HTERT RPE-1 (cell line): ENCODE results near the gene NUF2.
"Not testable (repeated sequence)": the region's sequence is repeated elsewhere in the genome, so short reads cannot be mapped to it uniquely, and the experiment has no call there.

Experiments
- in situ Hi-C: fragments of 300-500 bp; cut with MboI; formaldehyde crosslinking; loops from 4 replicates; pipeline ENCODE4 v1.14.3; 2020; ENCODE audit warnings: low sequenced_read_pairs

The NUF2 gene

DNA sequence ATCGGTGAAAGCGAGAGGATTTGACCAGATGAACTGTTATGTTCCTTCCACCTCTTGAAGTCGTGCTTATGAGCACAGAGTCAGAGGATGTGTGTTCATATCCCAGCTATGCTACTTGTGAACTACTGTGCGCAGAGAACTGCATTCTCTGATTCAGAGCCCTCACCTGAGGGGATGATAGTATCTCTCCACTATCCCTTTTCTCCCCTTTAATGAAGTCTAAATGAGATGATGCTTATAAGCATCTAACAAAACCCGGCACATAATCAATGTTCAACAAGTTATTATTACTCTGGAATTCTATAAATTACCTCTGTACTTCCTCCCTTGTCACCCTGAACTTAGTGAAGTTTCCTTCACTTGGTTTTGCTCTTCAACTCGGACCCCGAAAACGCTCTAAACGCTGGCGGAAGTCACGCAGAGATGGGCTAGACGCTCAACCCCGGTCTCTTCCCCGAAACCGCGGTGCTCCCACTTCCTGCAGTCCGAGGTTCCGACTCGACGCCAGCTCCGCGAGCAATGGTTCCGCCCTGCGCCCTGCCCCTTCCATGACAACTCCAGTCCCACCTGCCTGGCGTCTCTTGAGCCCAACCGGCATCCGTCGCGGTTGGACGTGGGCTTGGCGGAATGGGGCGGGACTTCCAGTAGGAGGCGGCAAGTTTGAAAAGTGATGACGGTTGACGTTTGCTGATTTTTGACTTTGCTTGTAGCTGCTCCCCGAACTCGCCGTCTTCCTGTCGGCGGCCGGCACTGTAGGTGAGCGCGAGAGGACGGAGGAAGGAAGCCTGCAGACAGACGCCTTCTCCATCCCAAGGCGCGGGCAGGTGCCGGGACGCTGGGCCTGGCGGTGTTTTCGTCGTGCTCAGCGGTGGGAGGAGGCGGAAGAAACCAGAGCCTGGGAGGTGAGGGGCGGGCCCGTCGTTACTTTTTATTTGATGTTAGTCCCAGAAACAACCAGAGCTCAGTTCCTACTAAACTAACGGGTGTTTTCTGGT, at the start of gene NUF2:
TSS of gene NUF2 (plus strand) at position 644 of the 995 bp plus-strand sequence. CDS start 4,098 bp downstream, outside the sequence.
- in situ Hi-C loops = no loop called here

DNA sequence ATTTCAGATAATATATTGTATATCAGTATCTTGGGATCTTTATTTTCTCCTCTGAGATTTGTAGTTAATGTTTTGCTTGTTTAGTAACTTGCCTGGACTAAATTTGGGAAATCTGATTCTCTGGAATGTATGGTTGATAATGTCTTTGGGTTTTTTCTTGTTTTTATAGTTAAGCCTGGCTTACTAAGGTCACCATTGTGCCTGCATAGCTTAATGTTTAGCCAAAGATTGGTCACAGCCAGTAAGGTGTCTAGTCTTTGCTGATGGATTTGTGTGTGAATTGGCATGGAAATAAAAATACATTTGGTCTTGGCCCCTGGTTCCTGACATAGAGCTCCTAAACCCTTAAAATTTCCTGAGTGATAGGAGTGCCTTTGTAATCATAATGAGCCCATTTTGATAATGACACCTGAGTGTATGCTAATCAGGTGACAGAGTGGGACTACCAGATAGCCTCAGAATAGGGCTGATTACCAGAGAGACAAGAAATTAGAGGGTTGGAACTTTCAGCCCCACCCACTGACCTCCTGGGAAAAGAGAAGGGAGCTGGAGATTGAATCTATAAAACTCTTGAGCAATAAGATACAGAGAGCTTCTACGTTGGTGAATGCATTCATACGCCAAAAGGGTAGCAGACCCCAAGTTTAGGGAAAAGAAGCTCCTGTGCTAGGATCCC, 47.9 kb upstream of the NUF2 start:
- in situ Hi-C loops = no loop called here

DNA sequence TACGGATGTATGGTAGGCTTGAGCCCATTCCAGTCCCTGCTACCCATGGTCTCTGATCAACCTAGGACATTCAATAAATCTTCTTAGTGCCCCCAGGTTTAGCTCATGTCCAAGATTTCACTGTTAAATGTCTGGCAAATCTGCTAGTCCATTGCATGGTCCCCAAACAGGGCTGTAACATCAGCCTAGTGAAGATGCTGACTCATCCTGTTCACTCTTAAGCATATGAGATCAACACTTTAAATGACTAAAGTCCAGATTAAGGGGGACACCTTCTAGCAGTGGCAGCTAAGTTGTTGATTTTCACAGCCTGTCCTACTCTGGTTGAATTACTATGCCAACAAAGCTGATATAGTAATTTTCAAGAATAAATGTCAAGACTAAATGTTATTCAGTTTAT, 46.5 kb upstream of the NUF2 start:
- in situ Hi-C loops = no loop called here

DNA sequence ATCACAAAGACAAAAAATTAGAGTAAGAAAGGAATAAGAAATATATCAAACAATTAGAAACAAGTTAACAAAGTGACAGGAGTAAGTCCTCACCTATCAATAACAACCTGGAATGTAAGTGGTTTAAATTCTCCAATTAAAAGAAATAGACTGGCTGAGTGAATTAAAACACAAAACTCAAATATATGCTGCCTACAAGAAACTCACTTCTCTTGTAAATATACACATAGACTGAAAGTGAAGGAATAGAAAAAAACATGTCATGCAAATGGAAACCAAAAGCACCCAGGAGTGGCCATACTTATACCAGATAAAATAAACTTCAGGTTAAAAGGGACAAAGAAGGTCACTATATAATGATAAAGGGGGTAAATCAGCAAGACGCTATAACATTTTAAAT, 43.2 kb upstream of the NUF2 start:
- in situ Hi-C loops = no loop called here

DNA sequence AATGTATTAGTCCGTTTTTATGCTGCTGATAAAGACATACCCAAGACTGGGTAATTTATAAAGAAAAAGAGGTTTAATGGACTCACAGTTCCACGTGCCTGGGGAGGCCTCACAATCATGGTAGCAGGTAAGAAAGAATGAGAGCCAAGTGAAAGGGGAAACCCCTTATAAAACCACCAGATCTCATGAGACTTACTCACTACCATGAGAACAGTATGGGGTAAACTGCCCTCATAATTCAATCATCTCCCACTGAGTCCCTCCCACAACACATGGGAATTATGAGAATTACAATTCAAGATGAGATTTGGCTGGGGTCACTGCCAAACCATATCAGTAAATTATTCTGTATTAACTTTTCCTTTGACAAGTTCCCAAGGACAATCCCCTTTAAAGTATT, 36.9 kb upstream of the NUF2 start:
- in situ Hi-C loops = not testable (repeated sequence)

DNA sequence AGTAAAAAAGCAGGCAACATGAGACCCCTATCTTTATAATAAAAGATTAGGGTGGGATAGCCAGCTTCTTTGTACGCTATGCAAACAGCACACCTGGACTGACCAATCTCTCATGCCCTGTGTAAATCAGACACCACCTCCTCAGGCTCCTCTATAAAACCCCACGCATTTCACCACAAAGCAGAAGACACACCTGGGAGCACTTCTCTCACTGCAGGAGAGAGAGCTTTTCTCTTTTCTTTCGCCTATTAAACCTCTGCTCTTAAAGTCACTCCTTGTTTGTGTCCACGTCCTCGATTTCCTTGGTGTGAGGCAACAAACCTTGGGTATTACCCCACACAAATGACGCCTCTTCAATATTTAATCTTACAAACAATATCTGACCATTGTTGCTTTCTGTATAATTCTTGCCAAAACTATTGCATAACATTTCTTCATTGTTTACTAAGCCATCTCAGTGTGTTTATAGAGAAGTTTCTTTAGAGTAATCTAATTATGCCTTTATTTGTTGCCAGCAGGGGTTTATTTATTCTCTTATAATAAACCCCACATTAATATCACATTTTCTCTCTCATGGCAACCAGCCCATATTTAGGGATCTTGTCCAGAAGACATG, 31.6 kb upstream of the NUF2 start:
- in situ Hi-C loops = no loop called here

DNA sequence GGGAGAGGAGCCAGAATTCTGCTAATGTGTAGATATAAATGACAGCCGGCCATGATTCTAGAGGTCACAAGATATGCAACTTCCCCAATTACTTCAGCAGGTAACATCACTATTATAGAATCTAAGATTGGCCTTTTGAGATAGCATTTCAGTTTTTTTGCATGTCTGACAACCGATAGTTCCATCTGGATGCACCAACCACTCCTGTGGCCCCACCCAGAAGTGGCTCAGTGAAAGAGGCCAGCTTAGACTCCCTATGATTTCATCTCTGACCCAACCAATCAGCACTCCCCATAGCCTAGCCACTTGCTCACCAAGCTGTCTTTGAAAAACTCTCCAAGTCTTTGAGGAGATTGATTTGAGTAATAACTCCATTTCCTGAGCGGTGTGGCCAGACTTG, 30.3 kb upstream of the NUF2 start:
- in situ Hi-C loops = no loop called here

DNA sequence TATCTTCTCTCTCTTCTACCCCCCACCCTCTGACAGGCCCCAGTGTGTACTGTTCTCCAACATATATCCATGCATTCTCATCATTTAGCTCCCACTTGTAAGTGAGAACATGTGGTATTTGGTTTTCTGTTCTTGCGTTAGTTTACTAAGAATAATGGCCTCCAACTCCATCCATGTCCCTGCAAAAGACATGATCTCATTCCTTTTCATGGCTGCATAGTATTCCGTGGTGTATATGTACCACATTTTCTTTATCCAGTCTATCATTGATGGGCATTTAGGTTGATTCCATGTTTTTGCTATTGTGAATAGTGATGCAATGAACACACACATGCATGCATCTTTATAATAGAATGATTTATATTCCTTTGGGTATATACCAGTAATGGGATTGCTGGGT, 29.6 kb upstream of the NUF2 start:
- in situ Hi-C loops = not testable (repeated sequence)

DNA sequence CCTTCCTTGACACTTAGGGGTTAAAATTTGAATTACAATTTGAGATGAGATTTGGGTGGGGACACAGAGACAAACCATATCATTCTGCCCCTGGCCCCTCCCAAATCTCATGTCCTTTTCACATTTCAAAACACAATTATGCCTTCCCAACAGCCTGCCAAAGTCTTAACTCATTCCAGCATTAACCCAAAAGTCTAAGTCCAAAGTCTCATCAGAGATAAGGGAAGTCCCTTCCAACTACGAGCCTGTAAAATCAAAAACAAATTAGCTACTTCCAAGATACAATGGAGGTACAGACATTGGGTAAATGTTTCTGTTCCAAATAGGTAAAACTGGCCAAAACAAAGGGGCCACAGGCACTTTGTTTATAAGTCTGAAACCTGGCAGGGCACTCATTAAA, 28.3 kb upstream of the NUF2 start:
- in situ Hi-C loops = not testable (repeated sequence)

DNA sequence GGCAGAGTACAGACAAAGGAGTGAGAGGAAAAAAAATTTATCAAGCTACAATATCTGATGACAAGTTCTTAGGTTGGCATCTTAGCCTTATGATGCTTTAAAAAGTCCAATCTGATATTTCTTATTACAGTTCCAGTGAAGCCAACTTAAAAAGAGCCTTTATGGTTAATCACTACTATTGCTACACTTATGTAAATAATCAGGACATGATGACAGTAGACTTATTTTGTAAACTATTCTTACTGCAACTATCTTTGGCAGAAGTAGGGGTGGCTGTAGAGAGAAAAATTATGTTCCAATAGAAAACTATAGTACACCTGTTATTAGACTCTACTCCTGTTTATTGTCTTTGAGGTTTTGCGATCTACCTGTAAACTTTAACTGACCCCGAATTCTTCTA, 25.8 kb upstream of the NUF2 start:
- in situ Hi-C loops = no loop called here

DNA sequence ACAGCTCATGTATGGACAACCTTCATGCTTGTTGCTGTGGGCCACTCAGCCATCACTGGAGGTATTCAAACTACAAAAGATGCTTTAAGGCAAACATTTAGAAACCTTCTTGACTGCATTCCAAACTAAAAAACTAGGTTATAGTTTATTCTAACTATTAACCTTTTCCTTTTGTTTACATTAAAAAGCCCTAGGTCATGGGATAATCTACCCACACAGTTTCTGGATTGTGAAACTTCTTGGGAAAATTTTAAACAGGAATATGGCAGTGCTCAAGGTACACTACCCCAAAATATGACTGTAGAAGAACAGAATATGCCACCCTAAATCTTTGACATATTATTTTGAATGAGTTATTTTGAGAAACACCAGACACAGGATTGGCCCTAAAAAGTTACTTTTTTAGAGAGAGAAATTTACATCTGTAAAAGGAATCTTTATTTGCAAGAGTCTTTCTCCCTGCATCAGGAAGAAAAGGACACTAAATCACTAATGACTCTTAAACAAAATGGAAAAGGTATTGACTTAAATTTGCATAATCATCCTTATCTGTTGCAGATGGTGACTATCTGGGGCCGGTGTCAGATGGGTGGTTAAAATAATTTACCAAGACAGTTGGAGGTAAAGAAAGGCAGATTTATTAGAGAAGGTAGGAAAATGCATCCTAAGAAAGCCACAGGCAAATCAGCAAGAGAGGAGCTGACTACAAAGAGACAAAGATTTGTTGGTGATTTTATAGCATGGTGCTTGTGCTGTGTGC, 25.1 kb upstream of the NUF2 start:
- in situ Hi-C loops = no loop called here

DNA sequence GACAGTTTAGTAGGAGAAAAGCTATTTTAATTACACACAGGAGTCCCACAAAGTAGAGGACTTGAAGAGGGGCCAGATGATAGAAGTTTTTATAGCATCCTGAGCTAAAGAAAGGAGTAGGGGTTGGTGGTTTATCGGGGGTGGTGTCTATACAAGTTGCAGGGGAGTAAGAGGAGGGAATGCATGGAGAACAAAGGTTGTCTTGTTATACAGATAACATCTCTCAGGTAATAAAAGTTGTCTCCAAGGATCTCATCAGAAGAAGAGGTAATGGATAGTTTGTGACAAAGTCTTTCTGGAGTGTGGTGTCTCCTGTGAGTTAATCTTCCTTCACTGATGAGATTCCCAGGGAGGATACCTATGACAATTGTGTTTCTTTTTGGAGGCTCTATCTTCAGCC, 23.4 kb upstream of the NUF2 start:
- in situ Hi-C loops = no loop called here

DNA sequence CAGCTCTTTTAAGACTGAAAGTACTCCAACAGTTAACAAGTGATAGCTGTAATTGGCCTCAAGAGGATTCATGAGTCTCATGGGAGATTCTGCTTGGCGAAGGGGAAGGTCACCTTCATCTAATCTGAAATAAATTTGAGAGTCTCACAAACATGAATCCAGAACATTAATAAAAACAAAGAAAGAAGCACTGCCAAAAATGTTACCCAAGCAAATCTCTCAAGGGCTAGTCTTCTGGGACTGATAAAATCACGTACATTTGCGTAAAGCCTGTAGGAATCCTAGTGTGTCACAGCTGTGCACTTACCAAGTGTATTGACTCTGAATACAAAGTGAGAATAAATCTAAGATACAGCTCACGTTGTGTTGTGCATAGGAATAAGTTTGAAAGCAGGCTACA, 21.2 kb upstream of the NUF2 start:
- in situ Hi-C loops = no loop called here

DNA sequence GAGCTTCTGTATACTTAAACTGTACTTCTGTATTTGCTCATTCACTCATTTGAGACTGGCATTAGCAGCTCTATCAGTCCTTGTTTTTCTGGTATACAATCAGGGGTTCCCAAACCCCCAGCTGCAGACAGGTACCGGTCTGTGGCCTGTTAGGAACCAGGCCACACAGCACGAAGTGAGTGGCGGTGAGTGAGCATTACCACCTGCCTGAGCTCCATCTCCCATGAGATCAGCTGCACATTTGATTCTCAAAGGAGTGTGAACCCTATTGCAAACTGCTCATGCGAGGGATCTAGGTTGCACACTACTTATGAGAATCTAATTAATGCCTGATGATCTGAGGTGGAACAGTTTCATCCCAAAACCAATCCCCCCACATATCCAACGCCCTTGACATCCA, 18.2 kb upstream of the NUF2 start:
- in situ Hi-C loops = no loop called here

DNA sequence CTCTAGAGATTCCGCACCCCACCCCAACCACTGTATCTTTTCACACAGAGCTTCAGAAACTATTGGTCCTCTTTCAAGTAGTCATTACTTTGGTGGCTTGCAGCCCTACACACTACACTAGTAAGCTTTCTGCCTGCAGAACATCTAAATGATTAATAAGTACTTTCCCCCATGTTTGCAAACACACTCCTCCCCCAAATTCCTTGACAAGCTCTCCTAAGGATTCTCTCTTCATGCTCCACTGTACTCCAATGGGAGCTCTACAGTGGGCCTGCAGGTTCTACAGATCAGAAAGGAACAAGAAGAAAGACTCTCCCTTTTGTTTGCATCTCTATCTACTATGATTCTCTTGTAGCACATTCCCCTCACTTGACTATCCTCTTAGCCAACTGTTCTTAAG, 16.3 kb upstream of the NUF2 start:
- in situ Hi-C loops = no loop called here

DNA sequence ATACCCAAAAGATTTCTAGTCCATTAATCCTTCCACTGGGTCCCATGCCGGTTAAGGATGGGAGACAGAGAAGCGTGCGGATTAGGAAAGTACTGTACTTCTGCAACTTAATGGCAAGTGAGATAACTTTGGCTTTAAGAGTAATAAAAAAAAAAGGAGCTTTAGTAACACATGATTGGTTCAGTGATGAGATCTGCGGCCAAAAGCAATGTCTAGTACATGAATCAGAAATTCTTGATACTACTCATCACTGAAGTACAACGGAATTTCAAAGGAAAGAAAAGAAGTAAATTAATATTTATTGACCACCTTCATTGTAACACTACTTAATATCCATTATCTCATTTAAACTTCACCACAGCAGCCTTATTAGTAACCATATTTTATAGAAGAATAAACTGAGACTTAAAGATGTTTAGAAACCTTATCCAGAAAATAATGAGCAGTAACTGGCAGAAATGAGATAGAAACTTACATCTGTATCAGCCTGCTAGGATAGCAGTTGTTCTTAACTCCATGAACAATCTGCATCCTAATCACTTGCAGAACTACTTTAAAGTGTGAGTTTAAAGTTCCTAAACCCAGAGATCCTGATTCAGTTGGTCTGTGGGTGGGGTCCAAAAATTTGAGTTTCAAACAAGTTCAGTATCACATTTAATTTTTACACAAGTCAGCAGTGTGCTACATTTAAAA, 14.1 kb upstream of the NUF2 start:
- in situ Hi-C loops = no loop called here

DNA sequence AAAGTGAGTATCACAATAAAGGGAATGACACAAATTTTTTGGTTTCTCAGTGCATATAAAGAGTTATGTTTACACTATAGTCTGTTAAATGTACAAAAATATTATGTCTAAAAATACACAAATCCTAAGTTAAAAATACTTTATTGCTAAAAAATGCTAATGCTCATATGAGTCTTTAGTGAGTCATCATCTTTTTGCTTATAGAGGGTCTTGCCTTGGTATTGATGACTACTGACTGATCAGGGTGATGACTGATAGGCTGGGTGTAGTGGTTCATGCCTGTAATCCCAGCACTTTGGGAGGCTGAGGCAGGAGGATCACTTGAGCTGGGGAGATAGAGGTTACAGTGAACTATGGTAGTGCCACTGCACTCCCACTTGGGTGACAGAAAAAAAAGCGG, 12.9 kb upstream of the NUF2 start:
- in situ Hi-C loops = no loop called here

DNA sequence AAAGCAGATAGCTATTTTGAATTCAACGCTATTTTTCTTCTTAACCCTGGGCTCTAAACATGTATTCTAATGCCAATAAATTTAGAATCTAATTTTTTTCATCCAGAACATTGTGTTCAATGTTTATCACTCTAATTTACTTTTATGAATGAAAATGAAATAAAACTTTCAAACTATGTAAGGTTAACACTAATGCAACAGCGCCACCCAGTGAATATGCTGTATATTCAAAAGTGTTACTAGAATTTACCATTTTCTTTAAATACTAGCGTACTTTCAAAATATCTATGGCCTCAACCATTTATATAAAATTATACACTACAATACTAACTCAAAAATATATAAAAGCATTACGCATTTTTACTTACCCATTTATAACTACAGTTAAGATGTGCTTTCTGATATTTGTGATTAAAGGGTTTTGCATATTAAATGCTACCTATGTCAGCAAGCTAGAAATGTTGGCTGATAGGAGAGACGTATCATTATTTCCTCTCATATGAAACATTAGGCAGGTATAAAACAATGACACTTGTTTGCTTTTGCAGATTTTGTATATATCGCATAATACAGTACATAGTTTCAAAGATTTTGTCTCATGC, 5.9 kb upstream of the NUF2 start:
- in situ Hi-C loops = no loop called here

DNA sequence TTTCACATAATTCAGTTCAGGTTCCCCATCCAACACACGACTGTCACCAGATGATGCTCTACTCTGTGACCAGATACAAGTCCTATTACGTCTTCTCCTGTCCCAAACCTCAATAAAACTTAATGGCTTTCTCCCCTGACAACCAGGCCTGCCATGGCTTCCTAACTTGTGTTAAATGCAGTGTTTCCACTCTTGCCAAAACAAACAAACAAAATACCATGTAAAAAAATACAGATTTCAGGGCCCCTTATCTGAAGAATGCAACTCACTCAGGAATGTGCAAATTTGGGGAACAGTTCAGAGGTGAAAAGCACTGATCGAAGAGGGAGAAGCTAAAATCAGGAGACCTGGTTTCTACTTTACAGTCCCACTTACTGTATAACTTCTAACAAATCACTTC, 863 bp upstream of the NUF2 start:
- in situ Hi-C loops = no loop called here

DNA sequence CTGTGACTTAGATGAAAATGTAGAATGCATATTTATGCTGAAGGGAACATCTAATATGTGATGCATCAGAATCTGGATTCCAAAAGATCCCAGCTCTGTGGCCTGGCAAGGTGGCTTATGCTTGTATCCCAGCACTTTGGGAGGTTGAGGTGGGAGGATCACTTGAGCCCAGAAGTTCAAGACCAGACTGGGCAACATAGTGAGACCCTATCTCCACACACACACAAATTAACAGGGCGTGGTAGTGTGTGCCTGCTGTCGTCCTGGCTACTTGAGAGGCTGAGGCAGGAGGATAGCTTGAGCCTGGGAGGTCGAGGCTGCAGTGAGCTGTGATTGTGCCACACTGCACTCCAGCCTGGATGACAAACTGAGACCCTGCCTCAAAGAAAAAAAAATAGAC, 1.6 kb downstream of the NUF2 start:
- in situ Hi-C loops = not testable (repeated sequence)
